ENCODE measurements around the gene TSPAN9.

- TF ChIP-seq MAFG (tag; conservative IDR thresholded peaks at IDR 0.05), result no peak
- no peak for TF ChIP-seq ZNF3 (CRISPR knock-in tag; IDR thresholded peaks at IDR 0.05)
- no peak for TF ChIP-seq PHTF2 (CRISPR knock-in tag; IDR thresholded peaks at IDR 0.05)
- TF ChIP-seq RBM25 (IDR thresholded peaks at IDR 0.05; ENCODE audit: low read depth, low read length, severe bottlenecking), result no peak
- no peak for TF ChIP-seq SMAD1 (IDR thresholded peaks at IDR 0.05; ENCODE audit: low read depth, low read length, partially characterized antibody)
- no peak for TF ChIP-seq HDAC8 (tag; IDR thresholded peaks at IDR 0.05)
Observed at GRCh38 chr12:3173008-3173553, 95.9 kb downstream of the TSPAN9 start.

Data from K562 (cell line).